UCSD-AML1 (cell line): ENCODE measurements around the gene ACP4.
"Not testable (repeated sequence)": the region's sequence is repeated elsewhere in the genome, so short reads cannot be mapped to it uniquely, and the experiment has no call there.

ENCODE experiments used
- DNase-seq: peaks from one replicate; lab custom pipeline; 2025; ENCODE audit not compliant: unreplicated experiment; lab: John Stamatoyannopoulos, UW

The ACP4 gene

GRCh38 chr19:50796634-50797428, 6.6 kb downstream of the ACP4 start:
- DNase-seq = no peak

- DNase-seq = no peak
Measured at GRCh38 chr19:50797429-50797780, 7.2 kb downstream of the ACP4 start.

GRCh38 chr19:50797781-50798658, 7.8 kb downstream of the ACP4 start:
- no peak for DNase-seq

DNA sequence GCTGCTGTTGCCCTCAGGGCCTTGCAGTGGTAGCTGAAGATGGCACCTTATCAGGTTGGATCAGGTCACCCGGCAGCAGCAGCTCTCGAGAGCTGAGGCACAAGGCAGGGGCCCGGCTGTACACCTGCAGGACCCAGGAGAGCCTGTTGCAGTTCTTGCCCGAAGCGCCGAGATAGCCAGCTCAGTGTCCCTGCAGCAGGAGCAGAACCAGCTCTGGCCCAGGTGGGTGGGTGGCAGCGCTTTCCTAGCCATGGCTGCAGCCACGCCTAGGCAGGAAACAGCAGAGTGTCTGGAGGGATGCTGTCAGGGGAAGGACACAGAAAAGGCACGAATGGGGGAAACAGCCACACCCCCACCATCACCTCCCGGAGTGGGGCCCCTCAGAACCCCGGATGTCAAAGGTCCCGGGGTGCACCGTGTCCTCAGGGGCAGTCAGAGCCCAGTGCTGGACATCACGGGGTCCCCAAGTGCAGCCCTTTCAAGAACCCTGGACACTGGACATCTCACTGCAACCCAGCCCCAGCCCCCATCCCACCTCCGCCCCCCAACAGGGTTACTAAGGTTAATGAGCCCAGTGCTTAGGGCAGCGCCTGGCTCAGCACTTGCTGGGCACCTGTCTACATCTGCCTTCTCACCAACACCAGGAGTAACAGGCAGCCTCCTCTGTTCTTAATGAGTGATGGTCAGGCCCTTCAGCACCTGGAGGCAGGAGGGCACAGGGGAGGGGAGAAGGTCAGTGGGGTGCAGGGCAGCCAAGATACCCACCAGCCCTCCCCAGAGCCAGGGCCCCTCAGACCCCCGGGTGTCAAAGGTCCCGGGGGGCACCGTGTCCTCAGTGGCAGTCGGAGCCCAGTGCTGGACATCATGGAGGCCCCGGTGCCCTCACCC, 8.7 kb downstream of the ACP4 start:
- no peak for DNase-seq

DNA sequence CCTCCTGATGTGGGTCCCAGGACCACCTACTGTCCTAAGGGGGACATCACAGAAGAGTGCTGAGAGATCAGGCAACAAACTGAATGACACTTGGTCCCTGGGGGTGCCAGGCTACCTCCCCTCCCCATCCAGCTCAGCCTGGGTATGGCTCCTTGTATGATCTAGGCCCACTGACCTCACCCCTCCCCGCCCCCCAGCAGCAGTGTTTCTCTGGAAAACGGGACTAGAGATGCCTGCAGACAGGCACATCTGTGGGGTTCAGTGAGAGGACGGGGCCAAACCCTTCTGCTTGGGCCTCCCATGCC, 9.3 kb downstream of the ACP4 start:
- DNase-seq = no peak

GRCh38 chr19:50801107-50801506, 10.9 kb downstream of the ACP4 start:
- DNase-seq = no peak

- DNase-seq = peak; percentile 58
Measured at GRCh38 chr19:50803633-50804419, 13.6 kb downstream of the ACP4 start.

- DNase-seq = peak; percentile 99
Measured at GRCh38 chr19:50804420-50805272, 14.4 kb downstream of the ACP4 start.

- DNase-seq = no peak
Measured at GRCh38 chr19:50808856-50809255, 18.6 kb downstream of the ACP4 start.

GRCh38 chr19:50811622-50812238, 21.5 kb downstream of the ACP4 start:
- DNase-seq = not testable (repeated sequence)

DNA sequence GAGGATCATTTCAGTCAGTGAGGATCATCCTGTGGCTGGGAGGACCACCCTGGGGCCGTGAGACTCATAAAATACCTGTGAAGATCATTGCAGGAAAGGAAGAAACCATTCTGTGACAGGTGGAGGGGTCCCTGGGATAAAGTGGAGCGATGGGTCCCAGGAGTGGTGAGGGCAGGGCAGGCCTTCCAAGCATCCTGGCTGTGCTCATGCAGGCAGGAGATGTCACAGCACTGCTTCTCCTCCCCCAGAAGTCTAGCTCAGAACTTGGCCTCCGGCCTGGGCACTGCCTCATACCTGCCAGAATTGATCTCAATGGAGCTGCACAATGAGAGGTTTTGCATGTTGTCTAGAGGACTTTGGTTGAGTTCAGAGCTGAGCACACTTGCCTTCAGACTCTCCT, 22.3 kb downstream of the ACP4 start:
- DNase-seq = no peak

- DNase-seq = no peak
Measured at GRCh38 chr19:50814883-50815282, 24.7 kb downstream of the ACP4 start.

- no peak for DNase-seq
Measured at GRCh38 chr19:50815439-50815838, 25.2 kb downstream of the ACP4 start.

DNA sequence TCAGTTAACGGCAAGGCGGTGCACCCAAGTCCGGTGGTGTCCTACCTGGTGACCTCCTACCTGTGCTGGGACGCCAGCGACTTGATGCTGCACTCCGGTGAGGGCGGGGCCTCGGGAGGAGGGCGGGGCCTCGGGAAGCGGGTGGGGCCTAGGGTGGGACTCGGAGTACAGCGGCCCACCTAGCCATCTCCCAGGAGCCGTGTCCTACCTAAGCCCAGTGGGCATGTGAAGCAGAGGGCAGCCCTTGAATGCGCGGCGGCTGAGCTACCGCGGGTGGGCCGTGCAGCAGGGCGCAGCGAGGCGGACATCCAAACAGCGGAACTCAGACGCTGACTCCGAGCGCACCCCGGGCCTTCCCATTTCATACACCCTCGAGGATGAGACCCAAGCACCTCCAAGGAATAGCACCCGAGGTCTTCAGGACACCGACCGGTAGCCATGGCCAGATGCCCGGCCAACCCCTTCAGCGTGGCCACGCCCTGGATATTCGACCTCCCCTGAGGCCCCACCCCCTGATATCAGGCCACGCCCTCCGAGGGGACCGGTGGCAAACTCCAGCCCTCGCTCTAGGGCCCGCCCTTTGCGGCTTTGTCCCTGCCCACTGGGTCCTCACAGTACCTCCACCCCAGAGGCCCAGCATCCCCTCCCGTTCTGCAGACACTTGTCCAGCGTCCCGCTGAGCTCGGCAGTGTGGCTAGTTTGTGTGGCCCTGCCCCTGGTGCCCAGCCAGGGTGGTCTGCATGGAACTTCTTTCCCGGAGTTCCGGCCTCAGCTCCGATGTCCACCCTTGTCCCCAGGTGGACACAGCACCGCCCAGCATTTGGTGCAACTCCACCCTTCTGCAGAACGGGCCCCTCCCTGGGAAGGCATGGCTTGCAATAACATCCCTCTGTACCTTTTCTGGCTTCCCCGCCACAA, 28.0 kb downstream of the ACP4 start:
- no peak for DNase-seq

- DNase-seq = no peak
Measured at GRCh38 chr19:50818859-50819472, 28.8 kb downstream of the ACP4 start.

DNA sequence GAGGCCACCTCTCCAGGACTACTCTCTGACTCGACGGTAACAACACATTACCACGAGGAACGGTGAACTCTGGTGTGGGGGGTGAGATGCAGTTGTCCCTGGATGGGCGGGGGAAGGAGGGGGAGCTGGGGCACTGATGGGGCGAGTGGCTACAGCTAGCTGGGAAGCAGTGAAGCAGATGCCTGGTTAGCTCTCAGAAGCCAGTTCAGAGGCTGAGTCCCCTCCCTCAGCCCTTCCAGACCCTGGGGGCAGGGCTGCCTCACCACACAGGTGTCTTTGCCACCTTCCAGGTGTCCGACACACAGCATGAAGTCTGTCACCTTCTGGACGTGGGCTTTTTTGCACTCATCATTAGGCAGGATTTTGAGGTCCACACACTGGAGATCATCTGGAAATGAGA, 29.4 kb downstream of the ACP4 start:
- DNase-seq = no peak

- no peak for DNase-seq
Measured at GRCh38 chr19:50820086-50820485, 29.9 kb downstream of the ACP4 start.
